Suppressor macrophage treated with lipopolysaccharide for 1 hour (primary cell): ENCODE measurements around the gene SIGLEC11.

ENCODE experiments used
- DNase-seq, 3 donors: peaks; one replicate each; pipeline ENCODE4 v3.0.0-alpha.2; 2020 to 2022

SIGLEC11 gene

GRCh38 chr19:49960980-49961379, at the start of gene SIGLEC11:
SIGLEC11 (minus strand) TSS chr19:49961172; CDS start chr19:49961081, 91 bp downstream.
- peak in 2 of 3 donors; percentile 54 to 56 for DNase-seq

GRCh38 chr19:50008532-50008931, 47.6 kb upstream of the SIGLEC11 start:
- peak in 1 of 3 donors; percentile 31 for DNase-seq

- no peak for DNase-seq
These were observed 47.0 kb upstream of the SIGLEC11 start for GRCh38 chr19:50007947-50008346.

- no peak for DNase-seq
These were observed 46.2 kb upstream of the SIGLEC11 start for GRCh38 chr19:50007170-50007569.

- DNase-seq: no peak
These were observed 44.5 kb upstream of the SIGLEC11 start for GRCh38 chr19:50005428-50005827.

- DNase-seq: peak; percentile 80 to 89 (median 83)
These were observed 42.9 kb upstream of the SIGLEC11 start for GRCh38 chr19:50003810-50004419.

- DNase-seq: no peak
These were observed 42.3 kb upstream of the SIGLEC11 start for GRCh38 chr19:50003254-50003788.

GRCh38 chr19:50002386-50002960, 41.5 kb upstream of the SIGLEC11 start:
- no peak for DNase-seq

GRCh38 chr19:50001775-50002174, 40.8 kb upstream of the SIGLEC11 start:
- no peak for DNase-seq

- DNase-seq: peak in 2 of 3 donors; percentile 17 to 34
These were observed 40.0 kb upstream of the SIGLEC11 start for GRCh38 chr19:50000841-50001557.

- no peak for DNase-seq
These were observed 39.3 kb upstream of the SIGLEC11 start for GRCh38 chr19:50000038-50000840.

- DNase-seq: no peak
These were observed 38.5 kb upstream of the SIGLEC11 start for GRCh38 chr19:49999371-50000010.

- DNase-seq: peak; percentile 41 to 51 (median 50)
These were observed 36.7 kb upstream of the SIGLEC11 start for GRCh38 chr19:49997709-49998108.

- DNase-seq: peak; percentile 44 to 59 (median 46)
These were observed 27.5 kb upstream of the SIGLEC11 start for GRCh38 chr19:49988433-49988832.

- no peak for DNase-seq
These were observed 27.0 kb upstream of the SIGLEC11 start for GRCh38 chr19:49988007-49988406.

GRCh38 chr19:49987159-49987698, 26.3 kb upstream of the SIGLEC11 start:
- peak; percentile 94 to 97 (median 97) for DNase-seq

GRCh38 chr19:49986354-49986753, 25.4 kb upstream of the SIGLEC11 start:
- DNase-seq: no peak

- DNase-seq: peak; percentile 29 to 52 (median 37)
These were observed 24.9 kb upstream of the SIGLEC11 start for GRCh38 chr19:49985871-49986270.

- no peak for DNase-seq
These were observed 23.5 kb upstream of the SIGLEC11 start for GRCh38 chr19:49984491-49984890.

GRCh38 chr19:49983645-49984229, 22.8 kb upstream of the SIGLEC11 start:
- peak; percentile 81 to 91 (median 86) for DNase-seq
